ENCODE data around the gene UBE2D2. TPM values are rescaled to one million over a fixed set of nuclear protein-coding genes. Genes with fewer than 3 reads are reported as not detected.

Gene UBE2D2
- total and polyA plus RNA-seq, 2 of the 13 experiments (the other 11 are each of a cell fraction or from before 2014, with no cell fraction given): 79.1 to 109 TPM

DNA sequence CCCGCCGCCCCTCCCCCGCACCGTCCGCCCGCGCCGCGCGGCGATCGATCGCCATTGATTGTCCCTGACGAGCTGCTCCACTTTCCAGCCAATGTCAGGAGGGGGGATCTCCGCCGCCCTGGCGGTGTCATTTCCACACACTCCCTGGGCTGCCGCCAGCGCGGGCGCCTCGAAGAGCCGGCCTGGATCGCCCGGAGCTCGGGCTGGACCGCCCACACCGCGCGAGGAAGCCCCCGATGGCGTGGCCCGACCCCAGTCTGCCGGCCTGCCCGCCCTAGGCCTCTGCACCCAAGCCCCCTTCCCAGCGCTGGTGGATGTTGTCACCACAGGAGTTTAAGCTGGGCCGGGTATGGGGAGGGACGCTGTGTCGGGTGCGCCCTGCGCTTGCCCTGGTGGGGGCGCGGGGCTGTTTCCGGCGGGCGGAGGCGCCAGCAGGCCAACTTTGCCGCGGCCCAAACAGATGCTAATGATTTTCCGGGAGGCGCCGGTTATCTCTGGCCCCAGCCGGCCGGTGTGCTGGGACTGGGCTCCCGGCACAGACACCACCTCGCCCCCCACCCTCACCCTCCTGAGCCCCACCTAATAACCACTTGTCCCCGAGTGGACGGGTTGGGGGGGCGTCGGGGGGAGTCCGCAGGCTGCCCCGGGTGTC is 76.4 kb downstream of the UBE2D2 start (continued):
- peak in 1 of 2 experiments; percentile 54; a peak in 1 of 4 replicates for TF ChIP-seq REST (IDR thresholded peaks at IDR 0.05; ENCODE audit: borderline replicate concordance in 1 of 2, low read depth in 1 of 2, low read length in 2 of 2)
- TF ChIP-seq FIP1L1 (IDR thresholded peaks at IDR 0.05; ENCODE audit: borderline replicate concordance, insufficient read depth, low read depth, low read length): no peak
- 0 out of 2 replicates have a peak, but pooled peaks have one; percentile 47 for TF ChIP-seq ZFP37 (CRISPR knock-in tag; IDR thresholded peaks at IDR 0.05; ENCODE audit: borderline replicate concordance)
- TF ChIP-seq, protein P1, sequence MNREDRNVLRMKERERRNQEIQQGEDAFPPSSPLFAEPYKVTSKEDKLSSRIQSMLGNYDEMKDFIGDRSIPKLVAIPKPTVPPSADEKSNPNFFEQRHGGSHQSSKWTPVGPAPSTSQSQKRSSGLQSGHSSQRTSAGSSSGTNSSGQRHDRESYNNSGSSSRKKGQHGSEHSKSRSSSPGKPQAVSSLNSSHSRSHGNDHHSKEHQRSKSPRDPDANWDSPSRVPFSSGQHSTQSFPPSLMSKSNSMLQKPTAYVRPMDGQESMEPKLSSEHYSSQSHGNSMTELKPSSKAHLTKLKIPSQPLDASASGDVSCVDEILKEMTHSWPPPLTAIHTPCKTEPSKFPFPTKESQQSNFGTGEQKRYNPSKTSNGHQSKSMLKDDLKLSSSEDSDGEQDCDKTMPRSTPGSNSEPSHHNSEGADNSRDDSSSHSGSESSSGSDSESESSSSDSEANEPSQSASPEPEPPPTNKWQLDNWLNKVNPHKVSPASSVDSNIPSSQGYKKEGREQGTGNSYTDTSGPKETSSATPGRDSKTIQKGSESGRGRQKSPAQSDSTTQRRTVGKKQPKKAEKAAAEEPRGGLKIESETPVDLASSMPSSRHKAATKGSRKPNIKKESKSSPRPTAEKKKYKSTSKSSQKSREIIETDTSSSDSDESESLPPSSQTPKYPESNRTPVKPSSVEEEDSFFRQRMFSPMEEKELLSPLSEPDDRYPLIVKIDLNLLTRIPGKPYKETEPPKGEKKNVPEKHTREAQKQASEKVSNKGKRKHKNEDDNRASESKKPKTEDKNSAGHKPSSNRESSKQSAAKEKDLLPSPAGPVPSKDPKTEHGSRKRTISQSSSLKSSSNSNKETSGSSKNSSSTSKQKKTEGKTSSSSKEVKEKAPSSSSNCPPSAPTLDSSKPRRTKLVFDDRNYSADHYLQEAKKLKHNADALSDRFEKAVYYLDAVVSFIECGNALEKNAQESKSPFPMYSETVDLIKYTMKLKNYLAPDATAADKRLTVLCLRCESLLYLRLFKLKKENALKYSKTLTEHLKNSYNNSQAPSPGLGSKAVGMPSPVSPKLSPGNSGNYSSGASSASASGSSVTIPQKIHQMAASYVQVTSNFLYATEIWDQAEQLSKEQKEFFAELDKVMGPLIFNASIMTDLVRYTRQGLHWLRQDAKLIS (CRISPR knock-in tag; IDR thresholded peaks at IDR 0.05): no peak
- peak; percentile 82 for TF ChIP-seq ASH2L (IDR thresholded peaks at IDR 0.05; ENCODE audit: insufficient read length, low read depth, low read length)
- TF ChIP-seq HDAC1 (CRISPR knock-in tag; IDR thresholded peaks at IDR 0.05): peak; percentile 92
- no peak for TF ChIP-seq ZNF790 (CRISPR knock-in tag; IDR thresholded peaks at IDR 0.05; ENCODE audit: borderline replicate concordance)
- TF ChIP-seq, protein P2, sequence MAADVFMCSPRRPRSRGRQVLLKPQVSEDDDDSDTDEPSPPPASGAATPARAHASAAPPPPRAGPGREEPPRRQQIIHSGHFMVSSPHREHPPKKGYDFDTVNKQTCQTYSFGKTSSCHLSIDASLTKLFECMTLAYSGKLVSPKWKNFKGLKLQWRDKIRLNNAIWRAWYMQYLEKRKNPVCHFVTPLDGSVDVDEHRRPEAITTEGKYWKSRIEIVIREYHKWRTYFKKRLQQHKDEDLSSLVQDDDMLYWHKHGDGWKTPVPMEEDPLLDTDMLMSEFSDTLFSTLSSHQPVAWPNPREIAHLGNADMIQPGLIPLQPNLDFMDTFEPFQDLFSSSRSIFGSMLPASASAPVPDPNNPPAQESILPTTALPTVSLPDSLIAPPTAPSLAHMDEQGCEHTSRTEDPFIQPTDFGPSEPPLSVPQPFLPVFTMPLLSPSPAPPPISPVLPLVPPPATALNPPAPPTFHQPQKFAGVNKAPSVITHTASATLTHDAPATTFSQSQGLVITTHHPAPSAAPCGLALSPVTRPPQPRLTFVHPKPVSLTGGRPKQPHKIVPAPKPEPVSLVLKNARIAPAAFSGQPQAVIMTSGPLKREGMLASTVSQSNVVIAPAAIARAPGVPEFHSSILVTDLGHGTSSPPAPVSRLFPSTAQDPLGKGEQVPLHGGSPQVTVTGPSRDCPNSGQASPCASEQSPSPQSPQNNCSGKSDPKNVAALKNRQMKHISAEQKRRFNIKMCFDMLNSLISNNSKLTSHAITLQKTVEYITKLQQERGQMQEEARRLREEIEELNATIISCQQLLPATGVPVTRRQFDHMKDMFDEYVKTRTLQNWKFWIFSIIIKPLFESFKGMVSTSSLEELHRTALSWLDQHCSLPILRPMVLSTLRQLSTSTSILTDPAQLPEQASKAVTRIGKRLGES (CRISPR knock-in tag; IDR thresholded peaks at IDR 0.05; ENCODE audit: borderline replicate concordance): no peak
- TF ChIP-seq ZNF556 (CRISPR knock-in tag; IDR thresholded peaks at IDR 0.05; ENCODE audit: borderline replicate concordance): no peak
- TF ChIP-seq SNAPC5 (CRISPR knock-in tag; IDR thresholded peaks at IDR 0.05; ENCODE audit: borderline replicate concordance): no peak; the same call in 1 of the 2 replicates
- peak; percentile 66; the same call in 1 of the 2 replicates for TF ChIP-seq ZSCAN20 (CRISPR knock-in tag; IDR thresholded peaks at IDR 0.05; ENCODE audit: borderline replicate concordance)
- TF ChIP-seq ZNF766 (CRISPR knock-in tag; IDR thresholded peaks at IDR 0.05; ENCODE audit: borderline replicate concordance): no peak
- TF ChIP-seq CHD2 (IDR thresholded peaks at IDR 0.05; ENCODE audit: low read depth, low read length): no peak
- TF ChIP-seq, protein P3, sequence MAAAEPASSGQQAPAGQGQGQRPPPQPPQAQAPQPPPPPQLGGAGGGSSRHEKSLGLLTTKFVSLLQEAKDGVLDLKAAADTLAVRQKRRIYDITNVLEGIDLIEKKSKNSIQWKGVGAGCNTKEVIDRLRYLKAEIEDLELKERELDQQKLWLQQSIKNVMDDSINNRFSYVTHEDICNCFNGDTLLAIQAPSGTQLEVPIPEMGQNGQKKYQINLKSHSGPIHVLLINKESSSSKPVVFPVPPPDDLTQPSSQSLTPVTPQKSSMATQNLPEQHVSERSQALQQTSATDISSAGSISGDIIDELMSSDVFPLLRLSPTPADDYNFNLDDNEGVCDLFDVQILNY (CRISPR knock-in tag; conservative IDR thresholded peaks at IDR 0.05): 0 out of 2 replicates have a peak, but pooled peaks have one; percentile 32
- TF ChIP-seq NFE2 (CRISPR knock-in tag; IDR thresholded peaks at IDR 0.05): no peak
- TF ChIP-seq SMARCE1 (IDR thresholded peaks at IDR 0.05; ENCODE audit: borderline replicate concordance): no peak
